GM12878 (cell line): ENCODE measurements around the gene NPLOC4. TPM values are rescaled to one million over a fixed set of nuclear protein-coding genes. Genes with fewer than 3 reads are reported as not detected.

Experiments used
- CBFB ChIP-seq: IDR thresholded peaks from 2 replicates; pipeline ENCODE4 v1.6.1; 2016; ENCODE audit warnings: antibody characterized with exemption, low read depth
- DPF2 ChIP-seq: fragments of 450-650 bp; IDR thresholded peaks from 2 replicates; pipeline ENCODE4 v1.6.1; 2017; ENCODE audit warnings: mild to moderate bottlenecking
- EED ChIP-seq: sonication (generic); IDR thresholded peaks from 2 replicates; pipeline ENCODE4 v1.6.1; 2016; ENCODE audit warnings: antibody characterized with exemption, low read depth
- EP300 ChIP-seq, 2 experiments: fragments of 150-350 bp in 1 of 2; IDR thresholded peaks; 2 replicates each; pipeline ENCODE4 v1.6.1; 2011 to 2012; ENCODE audit warnings: low read depth in 2 of 2, low read length in 2 of 2, borderline replicate concordance in 1 of 2, improper control_type of control experiment in 1 of 2, inconsistent platforms in 1 of 2; ENCODE audit not compliant: control insufficient read depth in 1 of 2
- HDAC2 ChIP-seq: fragments of 200-600 bp; sonication (generic); IDR thresholded peaks from 2 replicates; pipeline ENCODE4 v1.6.1; 2017
- IKZF1 ChIP-seq: fragments of 450-650 bp; conservative IDR thresholded peaks from 2 replicates; pipeline ENCODE4 v1.6.1; 2017; ENCODE audit warnings: antibody characterized with exemption, mild to moderate bottlenecking
- IKZF2 ChIP-seq, 2 experiments: fragments of 450-650 bp; IDR thresholded peaks; 2 replicates each; pipeline ENCODE4 v1.6.1; 2017; ENCODE audit warnings: mild to moderate bottlenecking in 2 of 2, moderate library complexity in 2 of 2
- IRF4 ChIP-seq: IDR thresholded peaks from 2 replicates; pipeline ENCODE4 v1.6.1; 2011; ENCODE audit warnings: low read depth, low read length
- MYB ChIP-seq: fragments of 150-350 bp; IDR thresholded peaks from 2 replicates; pipeline ENCODE4 v1.6.1; 2014; ENCODE audit warnings: mild to moderate bottlenecking, low read depth, low read length, borderline replicate concordance
- NFXL1 ChIP-seq: fragments of 450-650 bp; IDR thresholded peaks from 2 replicates; pipeline ENCODE4 v1.6.1; 2017; ENCODE audit warnings: antibody characterized with exemption, mild to moderate bottlenecking, borderline replicate concordance
- NFYA ChIP-seq: IDR thresholded peaks from 2 replicates; pipeline ENCODE4 v1.6.1; 2011; ENCODE audit warnings: low read depth, mild to moderate bottlenecking, low read length, improper control_type of control experiment, borderline replicate concordance
- PML ChIP-seq: IDR thresholded peaks from 2 replicates; pipeline ENCODE4 v1.6.1; 2012; ENCODE audit warnings: low read length, inconsistent platforms
- POLR2AphosphoS5 ChIP-seq: IDR thresholded peaks from 2 replicates; pipeline ENCODE4 v1.6.1; 2011; ENCODE audit warnings: mild to moderate bottlenecking, low read length, inconsistent platforms
- RAD21 ChIP-seq: IDR thresholded peaks from 2 replicates; pipeline ENCODE4 v1.6.1; 2011; ENCODE audit warnings: mild to moderate bottlenecking, low read depth, low read length, moderate library complexity; ENCODE audit not compliant: insufficient read depth
- SMAD5 ChIP-seq: IDR thresholded peaks from 2 replicates; pipeline ENCODE4 v1.6.1; 2016; ENCODE audit warnings: antibody characterized with exemption, low read depth
- SUZ12 ChIP-seq: fragments of 200-600 bp; sonication (generic); IDR thresholded peaks from one replicate; pipeline ENCODE4 v1.6.1; 2018; ENCODE audit warnings: antibody characterized with exemption, mild to moderate bottlenecking; ENCODE audit not compliant: unreplicated experiment
- TARDBP ChIP-seq: IDR thresholded peaks from 2 replicates; pipeline ENCODE4 v1.6.1; 2016; ENCODE audit warnings: borderline replicate concordance
- TCF12 ChIP-seq: IDR thresholded peaks from 2 replicates; pipeline ENCODE4 v1.6.1; 2011; ENCODE audit warnings: low read depth, mild to moderate bottlenecking, low read length
- ZBED1 ChIP-seq: IDR thresholded peaks from 2 replicates; pipeline ENCODE4 v1.6.1; 2016; ENCODE audit warnings: borderline replicate concordance
- polyA plus RNA-seq, 11 experiments: library from polyadenylated mRNA; depleted of rRNA in 4 of 11; unstranded in 6 of 11; stranded (reverse) in 5 of 11; fragments of >200 nt; fragmentation: Nextera tagmentation in 4 of 11; fragmentation: Illumina TruSeq in 1 of 11; extraction: Ambion mirVana in 4 of 11; extraction: Trizol in 1 of 11; gene quantifications; 1 replicate in 1 of 11; 2 replicates in 10 of 11; pipeline versions ENCODE4 v1.2.1 to v1.2.3, GENCODE V29; 2011 to 2016; ENCODE audit warnings: inconsistent platforms in 2 of 11, missing spikeins in 2 of 11, low read depth in 1 of 11
- total RNA-seq, 4 experiments: library from RNA; depleted of rRNA in 3 of 4; stranded (reverse); fragments of >200 nt in 3 of 4; fragmentation: Illumina TruSeq in 1 of 4; extraction: Trizol in 1 of 4; gene quantifications; 2 replicates each; pipeline versions ENCODE4 v1.2.1 to v1.2.3, GENCODE V29; 2013 to 2021
- TF ChIP-seq, protein P1 (sequence below): fragments of 450-650 bp; formaldehyde crosslinking; IDR thresholded peaks from 2 replicates; pipeline ENCODE4 v1.4.0; 2020; ENCODE audit warnings: mild to moderate bottlenecking, moderate library complexity
- TF ChIP-seq, protein P2 (sequence below): fragments of 450-650 bp; IDR thresholded peaks from 2 replicates; pipeline ENCODE4 v1.6.1; 2016; ENCODE audit warnings: mild to moderate bottlenecking
- TF ChIP-seq, protein P3 (sequence below): IDR thresholded peaks from 2 replicates; pipeline ENCODE4 v1.6.1; 2012; ENCODE audit warnings: low read depth, low read length, improper control_type of control experiment

The NPLOC4 gene
- total and polyA plus RNA-seq, 10 of the 15 experiments (the other 5 are each of a cell fraction or from before 2014, with no cell fraction given): 1.5 to 83.7 (median 45.8) TPM

DNA sequence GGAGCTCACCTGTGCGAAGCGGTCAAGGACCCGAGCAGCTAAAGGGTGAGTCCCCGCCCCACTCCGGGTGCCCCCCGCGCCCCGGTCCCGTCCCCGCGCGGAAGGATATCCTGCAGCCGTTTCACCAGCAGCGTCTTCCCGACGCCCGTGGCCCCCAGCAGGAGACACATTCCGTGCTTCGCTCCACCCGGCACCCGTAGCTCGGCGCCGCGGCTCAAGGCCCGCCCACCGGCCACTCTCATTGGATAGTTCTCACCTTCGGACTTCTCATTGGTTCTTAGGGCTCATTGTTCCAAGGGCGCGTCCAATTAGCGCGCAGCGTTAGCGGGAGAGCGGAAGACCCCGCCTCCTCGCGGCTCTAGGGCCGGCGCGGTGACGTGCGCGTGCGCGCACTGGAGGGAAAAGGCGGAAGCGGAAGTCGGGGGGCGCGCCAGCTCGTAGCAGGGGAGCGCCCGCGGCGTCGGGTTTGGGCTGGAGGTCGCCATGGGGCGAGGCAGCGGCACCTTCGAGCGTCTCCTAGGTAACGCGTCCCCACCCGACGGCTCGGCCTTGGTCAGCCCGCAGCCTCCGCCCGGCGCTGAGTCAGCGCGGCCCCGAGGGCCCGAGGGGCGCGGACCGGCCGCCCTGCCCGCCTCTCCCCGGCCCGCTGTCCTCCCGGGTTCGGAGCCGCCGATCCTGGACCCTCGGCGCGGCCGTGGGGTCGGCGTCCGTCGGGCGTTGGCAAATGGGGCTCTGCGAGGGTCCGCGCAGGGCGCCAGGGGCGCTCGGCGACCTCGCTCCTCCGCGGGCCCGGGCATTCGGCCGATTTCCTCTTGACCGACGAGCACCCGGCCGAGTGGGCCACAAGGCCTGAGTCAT is 46.9 kb upstream of the NPLOC4 start, which contains the start of the genes ARL16 and HGS (continued):
- TF ChIP-seq PML (no peak), MYB (no peak), SMAD5 (no peak), IRF4 (no peak), DPF2 (peak; percentile 71), EED (0 out of 2 replicates have a peak, but pooled peaks have one; percentile 53), IKZF2 (IDR thresholded peaks at IDR 0.05) (peak; percentile 57 to 64; a peak in 2 of 4 replicates), ZBED1 (no peak), NFYA (peak; percentile 73), RAD21 (no peak), POLR2AphosphoS5 (peak; percentile 73; the same call in 1 of the 2 replicates), TARDBP (peak; percentile 85; the same call in 1 of the 2 replicates), CBFB (peak; percentile 32; the same call in 1 of the 2 replicates), TCF12 (0 out of 2 replicates have a peak, but pooled peaks have one; percentile 4), EP300 (IDR thresholded peaks at IDR 0.05; ENCODE audit: borderline replicate concordance in 1 of 2, control insufficient read depth in 1 of 2, low read depth in 2 of 2, low read length in 2 of 2) (no peak), NFXL1 (no peak), SUZ12 (no peak), HDAC2 (no peak), IKZF1 (peak; percentile 85)
- TF ChIP-seq, protein P1, sequence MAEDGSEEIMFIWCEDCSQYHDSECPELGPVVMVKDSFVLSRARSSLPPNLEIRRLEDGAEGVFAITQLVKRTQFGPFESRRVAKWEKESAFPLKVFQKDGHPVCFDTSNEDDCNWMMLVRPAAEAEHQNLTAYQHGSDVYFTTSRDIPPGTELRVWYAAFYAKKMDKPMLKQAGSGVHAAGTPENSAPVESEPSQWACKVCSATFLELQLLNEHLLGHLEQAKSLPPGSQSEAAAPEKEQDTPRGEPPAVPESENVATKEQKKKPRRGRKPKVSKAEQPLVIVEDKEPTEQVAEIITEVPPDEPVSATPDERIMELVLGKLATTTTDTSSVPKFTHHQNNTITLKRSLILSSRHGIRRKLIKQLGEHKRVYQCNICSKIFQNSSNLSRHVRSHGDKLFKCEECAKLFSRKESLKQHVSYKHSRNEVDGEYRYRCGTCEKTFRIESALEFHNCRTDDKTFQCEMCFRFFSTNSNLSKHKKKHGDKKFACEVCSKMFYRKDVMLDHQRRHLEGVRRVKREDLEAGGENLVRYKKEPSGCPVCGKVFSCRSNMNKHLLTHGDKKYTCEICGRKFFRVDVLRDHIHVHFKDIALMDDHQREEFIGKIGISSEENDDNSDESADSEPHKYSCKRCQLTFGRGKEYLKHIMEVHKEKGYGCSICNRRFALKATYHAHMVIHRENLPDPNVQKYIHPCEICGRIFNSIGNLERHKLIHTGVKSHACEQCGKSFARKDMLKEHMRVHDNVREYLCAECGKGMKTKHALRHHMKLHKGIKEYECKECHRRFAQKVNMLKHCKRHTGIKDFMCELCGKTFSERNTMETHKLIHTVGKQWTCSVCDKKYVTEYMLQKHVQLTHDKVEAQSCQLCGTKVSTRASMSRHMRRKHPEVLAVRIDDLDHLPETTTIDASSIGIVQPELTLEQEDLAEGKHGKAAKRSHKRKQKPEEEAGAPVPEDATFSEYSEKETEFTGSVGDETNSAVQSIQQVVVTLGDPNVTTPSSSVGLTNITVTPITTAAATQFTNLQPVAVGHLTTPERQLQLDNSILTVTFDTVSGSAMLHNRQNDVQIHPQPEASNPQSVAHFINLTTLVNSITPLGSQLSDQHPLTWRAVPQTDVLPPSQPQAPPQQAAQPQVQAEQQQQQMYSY (CRISPR knock-in tag): no peak
- TF ChIP-seq, protein P2, sequence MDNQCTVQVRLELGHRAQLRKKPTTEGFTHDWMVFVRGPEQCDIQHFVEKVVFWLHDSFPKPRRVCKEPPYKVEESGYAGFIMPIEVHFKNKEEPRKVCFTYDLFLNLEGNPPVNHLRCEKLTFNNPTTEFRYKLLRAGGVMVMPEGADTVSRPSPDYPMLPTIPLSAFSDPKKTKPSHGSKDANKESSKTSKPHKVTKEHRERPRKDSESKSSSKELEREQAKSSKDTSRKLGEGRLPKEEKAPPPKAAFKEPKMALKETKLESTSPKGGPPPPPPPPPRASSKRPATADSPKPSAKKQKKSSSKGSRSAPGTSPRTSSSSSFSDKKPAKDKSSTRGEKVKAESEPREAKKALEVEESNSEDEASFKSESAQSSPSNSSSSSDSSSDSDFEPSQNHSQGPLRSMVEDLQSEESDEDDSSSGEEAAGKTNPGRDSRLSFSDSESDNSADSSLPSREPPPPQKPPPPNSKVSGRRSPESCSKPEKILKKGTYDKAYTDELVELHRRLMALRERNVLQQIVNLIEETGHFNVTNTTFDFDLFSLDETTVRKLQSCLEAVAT: peak; percentile 41; the same call in 1 of the 2 replicates
- TF ChIP-seq, protein P3, sequence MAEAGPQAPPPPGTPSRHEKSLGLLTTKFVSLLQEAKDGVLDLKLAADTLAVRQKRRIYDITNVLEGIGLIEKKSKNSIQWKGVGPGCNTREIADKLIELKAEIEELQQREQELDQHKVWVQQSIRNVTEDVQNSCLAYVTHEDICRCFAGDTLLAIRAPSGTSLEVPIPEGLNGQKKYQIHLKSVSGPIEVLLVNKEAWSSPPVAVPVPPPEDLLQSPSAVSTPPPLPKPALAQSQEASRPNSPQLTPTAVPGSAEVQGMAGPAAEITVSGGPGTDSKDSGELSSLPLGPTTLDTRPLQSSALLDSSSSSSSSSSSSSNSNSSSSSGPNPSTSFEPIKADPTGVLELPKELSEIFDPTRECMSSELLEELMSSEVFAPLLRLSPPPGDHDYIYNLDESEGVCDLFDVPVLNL: no peak
